DND-41 (cell line): ENCODE data around the gene RPL3.

ENCODE experiments used
- EZH2 ChIP-seq: IDR thresholded peaks from 3 replicates; pipeline ENCODE4 v1.6.1; 2012; ENCODE audit warnings: borderline replicate concordance, low read depth, mild to moderate bottlenecking, moderate library complexity, low read length, inconsistent platforms; ENCODE audit not compliant: severe bottlenecking
- TF ChIP-seq, protein P1 (sequence below): IDR thresholded peaks from 2 replicates; pipeline ENCODE4 v1.5.1; 2012; ENCODE audit warnings: borderline replicate concordance, low read length, moderate library complexity, mild to moderate bottlenecking; ENCODE audit not compliant: poor library complexity, severe bottlenecking; ENCODE audit errors: extremely low read depth

DNA sequence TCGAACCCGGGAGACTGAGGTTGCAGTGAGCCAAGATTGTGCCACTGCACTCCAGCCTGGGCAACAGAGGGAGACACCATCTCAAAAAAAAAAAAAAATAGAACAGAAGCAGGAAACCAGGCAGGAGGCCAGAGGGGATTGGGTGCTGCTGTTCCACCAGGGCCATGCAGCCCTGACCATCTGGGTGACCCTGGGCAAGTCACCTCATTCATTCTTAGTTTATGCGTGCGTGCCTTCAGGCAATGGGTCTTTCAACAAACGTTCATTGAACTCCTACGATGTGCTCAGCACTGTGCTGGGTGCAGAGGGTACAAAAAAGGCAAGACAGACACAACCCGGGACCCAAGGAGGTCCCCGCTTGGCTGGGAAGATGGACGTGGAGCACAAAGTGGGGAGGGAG, 18.3 kb downstream of the RPL3 start:
- TF ChIP-seq, protein P1, sequence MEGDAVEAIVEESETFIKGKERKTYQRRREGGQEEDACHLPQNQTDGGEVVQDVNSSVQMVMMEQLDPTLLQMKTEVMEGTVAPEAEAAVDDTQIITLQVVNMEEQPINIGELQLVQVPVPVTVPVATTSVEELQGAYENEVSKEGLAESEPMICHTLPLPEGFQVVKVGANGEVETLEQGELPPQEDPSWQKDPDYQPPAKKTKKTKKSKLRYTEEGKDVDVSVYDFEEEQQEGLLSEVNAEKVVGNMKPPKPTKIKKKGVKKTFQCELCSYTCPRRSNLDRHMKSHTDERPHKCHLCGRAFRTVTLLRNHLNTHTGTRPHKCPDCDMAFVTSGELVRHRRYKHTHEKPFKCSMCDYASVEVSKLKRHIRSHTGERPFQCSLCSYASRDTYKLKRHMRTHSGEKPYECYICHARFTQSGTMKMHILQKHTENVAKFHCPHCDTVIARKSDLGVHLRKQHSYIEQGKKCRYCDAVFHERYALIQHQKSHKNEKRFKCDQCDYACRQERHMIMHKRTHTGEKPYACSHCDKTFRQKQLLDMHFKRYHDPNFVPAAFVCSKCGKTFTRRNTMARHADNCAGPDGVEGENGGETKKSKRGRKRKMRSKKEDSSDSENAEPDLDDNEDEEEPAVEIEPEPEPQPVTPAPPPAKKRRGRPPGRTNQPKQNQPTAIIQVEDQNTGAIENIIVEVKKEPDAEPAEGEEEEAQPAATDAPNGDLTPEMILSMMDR, result no peak
- no peak for TF ChIP-seq EZH2
